GM19455 (cell line): ENCODE data around the gene TMPRSS6.

Experiments used
- ATAC-seq: cut with Tn5 transposase; IDR thresholded peaks from one replicate; pipeline ENCODE4 v1.9.1; 2021; ENCODE audit not compliant: unreplicated experiment

Gene TMPRSS6

DNA sequence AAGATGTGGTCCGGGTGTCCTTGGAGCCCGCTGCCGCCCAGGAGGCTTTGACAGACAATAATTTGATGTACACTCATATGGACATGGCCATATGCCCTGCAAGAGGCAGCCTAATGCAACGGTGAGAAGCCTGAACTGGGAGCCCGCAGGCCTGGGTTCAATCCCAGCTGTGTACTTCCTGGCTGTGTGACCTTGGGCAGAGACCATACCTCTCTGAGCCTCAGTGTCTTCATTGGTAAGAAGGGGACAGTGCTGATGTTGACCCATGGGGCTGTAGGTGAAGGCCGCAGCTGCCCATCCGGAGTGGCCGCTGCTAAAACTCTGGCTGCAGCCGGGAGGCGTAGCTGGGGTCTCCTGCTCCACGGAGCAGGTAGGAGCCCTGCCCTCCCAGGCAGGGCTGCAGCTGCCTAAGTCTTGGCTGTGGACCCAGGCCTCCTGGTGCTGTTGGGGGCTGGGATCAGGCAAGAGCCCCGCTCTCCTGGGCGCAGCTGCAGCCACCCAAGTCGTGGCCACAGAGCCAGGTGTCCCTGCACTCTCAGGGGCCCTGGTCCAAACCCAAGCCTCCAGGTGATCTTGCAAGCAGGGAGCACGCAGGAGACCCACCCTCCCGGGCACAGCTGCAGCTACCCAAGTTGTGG, 31.3 kb upstream of the TMPRSS6 start:
- no peak for ATAC-seq

DNA sequence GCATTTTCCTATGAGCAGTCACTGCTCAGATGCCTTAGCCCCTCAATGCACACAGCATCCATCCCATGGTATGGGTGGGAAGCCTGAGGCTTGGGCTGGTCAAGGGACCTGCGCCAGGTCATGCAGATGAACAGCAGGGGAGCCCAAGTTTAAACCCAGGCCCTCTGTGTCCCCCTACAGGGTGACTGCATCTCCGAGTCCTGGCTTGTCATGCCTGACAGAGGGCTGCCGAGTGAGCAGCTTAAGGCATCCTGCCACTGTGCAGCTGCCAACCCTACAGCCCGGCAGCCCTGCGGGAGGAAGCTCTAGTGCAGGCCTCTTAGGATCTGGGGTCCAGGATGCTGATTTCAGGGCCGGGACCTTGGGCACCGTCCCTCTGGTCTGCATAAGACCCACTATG, 30.2 kb upstream of the TMPRSS6 start:
- ATAC-seq, result no peak

DNA sequence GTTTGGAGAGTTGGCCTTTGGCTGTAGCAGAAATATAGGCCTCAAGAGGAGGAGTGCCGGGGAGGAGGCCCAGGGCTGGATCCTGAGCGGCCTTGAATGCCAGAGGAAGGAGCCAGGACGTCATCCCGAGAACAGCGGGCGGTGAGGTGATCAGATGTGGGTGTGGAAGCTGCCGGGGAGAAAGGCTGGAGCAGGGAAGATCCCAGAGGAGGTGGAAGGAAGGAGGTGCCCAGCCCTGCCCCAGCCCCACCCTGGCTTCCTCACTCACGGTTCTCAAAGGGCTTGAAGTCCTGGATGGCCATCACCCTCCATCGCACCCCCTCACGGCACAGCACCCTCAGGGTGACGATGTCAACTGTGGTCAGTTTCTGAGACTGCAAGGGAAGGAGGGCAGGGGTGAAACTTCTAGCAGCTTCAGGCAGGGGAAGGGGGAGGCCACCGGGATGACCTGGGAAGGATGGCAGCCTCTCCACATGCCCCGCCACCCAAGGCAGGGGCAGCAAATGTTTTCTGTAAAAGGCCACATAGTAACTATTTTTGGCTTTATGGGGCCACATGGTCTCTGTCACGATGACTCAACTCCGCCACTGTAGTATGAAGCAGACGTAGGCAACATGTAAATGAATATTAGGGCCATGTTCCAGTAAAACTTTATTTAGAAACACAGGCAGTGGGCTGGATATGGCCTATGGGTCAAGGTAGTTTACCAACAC, 29.5 kb upstream of the TMPRSS6 start:
- ATAC-seq, result no peak

DNA sequence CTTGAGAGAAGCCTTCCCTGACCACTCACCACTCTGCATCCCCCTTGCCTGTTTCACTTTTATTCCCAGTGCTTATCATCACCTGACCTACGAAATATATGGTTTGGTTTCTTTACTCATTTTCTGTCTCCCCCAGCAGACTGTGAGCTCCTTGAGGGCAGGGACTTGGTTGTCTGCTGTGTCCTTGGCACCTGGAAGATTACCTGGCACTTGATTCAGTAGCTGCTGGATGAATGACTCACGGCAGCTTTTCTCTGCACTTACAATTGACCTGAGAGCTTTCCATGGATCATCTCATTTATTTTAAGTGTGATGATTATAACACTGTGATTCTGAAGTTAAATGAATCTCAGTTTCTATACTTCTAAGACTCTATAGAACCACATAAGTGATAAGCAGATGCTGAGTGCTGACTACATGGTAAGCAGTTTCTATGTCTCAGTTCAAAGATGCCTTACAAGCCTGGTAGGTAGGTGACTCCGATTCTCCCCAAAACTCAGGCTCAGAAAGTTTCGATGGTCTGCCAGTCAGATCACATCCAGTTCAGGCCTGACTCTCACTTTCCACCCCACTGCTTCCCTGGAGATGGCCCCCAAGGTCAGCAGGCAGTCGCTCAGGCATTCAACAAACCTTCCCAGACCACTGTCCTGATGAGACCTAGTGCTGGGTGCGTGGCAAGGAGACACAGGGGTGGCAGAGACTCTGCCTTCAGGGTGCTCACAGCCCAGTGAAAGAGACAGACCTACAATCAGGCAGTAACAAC, 28.6 kb upstream of the TMPRSS6 start:
- no peak for ATAC-seq

DNA sequence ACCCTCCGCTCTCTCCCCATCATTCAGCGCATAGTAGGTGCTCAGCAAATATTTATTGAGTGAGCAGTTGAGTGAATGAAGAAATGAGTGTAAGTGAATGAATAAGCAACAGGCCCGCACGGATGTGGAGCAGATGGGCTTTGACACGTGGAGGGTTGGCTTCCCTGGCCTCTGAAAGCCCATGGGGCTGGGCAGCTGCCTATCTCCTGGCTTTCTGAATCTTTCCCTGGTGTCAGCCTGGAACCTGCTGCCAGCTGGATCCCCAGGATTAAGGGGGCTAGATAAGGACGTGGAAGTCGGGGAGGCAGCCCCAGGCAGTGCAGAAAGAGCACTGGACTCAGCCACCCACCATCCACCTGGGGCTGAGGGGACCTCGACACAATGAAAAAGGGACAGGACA, 27.6 kb upstream of the TMPRSS6 start:
- ATAC-seq, result no peak

DNA sequence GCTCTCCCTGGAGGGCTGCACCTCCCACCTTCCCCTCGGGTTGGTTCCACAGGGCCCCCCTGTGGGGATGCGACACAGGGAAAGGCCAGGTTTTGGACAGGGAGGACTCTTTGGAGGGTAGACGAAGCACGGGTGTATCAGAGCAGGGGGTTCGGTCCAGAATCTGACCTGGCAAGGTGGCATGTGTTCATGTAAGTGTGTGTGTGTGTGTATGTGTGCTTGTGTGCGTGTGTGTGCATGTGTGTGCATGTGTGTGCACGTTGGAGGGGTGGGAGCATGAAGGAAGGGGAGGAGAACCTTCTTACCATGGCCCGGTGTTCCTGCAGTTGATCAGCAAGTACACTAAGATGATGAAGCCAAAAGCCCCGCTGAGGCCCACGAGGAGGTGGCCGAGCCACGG, 25.5 kb upstream of the TMPRSS6 start:
- no peak for ATAC-seq

DNA sequence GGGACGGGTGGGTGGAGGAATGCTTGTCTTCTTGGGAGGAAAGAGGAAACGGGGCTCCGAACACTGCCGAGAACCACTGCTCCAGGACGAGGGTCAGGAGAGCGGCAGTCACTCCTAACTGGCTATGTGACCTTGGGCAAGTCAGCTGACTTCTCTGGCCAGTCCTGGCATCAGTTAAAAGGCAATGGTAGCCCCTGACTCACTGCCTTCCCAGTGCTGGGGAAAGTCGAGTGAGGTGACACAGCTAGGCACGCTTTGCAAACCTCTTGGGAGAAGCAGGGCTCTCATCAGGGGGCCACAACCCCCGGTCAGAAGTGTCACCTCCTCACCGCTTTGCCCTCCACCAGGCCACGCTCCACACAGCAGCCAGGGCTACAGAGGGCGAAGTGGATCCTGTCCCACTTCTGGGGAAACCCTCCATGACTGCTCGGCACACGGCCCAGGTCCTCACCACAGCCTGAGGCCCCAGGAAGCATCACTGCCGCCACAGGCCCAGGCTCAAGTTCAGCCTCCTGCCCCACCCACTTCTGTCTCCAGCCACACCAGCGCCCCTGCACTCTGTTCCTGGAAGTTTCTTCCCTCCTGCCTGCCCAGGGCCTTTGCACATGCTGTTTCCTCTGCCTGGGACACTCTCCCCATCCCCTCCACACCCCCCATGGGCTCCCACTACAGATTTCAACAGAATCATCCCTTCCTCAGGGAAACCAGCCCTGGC, 23.9 kb upstream of the TMPRSS6 start:
- ATAC-seq, result no peak

DNA sequence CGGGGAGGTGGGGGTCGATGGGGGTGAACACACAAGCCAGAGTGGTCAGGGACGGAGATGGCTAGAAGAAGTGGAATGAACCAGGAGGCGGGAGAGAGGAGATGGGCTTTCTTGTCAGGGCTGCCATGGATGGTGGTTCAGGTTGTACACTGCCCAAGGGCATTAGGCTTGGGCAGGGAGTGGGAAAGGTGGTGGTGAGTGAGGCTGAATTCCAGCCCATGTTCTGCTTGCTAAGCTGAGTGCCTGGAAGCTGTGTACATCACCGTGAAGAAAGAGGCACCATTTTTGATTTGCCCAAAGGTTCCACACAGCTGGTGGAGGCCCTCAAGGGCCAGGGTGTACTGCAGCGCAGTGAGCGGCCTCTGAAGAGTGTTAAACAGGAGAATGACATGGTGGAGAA, 23.3 kb upstream of the TMPRSS6 start:
- no peak for ATAC-seq

DNA sequence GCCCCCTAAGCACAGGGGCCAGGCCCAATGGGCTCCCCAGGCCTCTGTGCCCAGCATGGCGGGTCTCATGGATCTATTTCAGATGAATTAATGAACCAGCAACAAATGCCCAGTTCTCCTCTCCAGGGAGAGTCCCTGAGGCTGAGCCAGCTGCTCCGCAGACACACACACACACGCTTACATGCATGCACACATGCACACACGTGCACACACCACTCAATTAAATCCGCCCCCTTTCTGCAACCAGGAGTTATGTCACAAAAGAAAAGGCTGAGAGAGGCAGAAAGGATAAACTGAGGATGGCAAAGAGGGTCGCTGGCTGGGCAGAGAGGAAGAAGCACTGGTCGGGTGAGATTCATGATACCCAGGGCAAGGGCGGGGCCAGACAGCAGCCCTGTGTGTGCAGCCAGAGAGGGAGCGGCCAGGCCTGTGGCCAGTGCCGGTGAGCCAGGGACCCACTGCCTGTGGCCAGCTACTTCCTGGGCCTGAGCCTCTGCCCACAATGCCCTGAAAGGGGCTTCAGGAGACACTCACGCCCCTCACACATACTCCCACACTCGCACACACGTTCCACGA, 20.4 kb upstream of the TMPRSS6 start:
- no peak for ATAC-seq

DNA sequence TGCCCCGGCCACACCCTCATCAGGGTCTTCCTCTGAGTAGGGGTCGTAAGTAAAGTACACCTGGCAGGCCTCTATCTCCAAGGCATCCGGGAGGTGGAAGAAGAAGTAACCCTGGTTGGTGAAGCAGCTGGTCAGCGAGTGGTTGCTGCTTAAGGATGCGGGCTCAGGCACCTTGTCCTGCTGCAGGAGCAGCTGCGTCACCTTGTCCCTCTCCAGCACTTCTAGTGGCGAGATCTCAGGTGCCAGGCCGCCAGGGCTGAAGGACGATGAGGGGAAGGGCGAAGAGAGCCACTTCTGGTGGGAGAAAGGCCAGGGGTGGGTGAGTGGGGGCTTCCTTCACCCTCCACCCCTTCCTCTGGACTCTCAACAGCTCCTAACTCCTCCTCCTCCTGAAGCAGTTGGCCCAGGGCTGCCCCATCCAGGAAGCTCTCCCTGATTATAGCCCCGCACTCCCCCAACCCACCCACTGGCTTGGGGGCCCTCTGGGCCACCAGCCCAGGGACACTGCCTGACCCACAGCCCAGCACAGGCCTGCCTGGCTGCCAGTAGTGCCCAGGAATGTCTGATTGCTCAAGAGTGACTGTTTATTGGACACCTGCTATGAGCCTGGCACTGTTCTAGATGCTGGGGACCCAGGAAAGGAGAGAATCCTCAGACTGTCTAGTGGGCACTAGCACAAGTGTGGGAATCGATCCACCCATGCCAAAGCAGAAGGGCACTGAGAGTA, 19.2 kb upstream of the TMPRSS6 start:
- no peak for ATAC-seq

DNA sequence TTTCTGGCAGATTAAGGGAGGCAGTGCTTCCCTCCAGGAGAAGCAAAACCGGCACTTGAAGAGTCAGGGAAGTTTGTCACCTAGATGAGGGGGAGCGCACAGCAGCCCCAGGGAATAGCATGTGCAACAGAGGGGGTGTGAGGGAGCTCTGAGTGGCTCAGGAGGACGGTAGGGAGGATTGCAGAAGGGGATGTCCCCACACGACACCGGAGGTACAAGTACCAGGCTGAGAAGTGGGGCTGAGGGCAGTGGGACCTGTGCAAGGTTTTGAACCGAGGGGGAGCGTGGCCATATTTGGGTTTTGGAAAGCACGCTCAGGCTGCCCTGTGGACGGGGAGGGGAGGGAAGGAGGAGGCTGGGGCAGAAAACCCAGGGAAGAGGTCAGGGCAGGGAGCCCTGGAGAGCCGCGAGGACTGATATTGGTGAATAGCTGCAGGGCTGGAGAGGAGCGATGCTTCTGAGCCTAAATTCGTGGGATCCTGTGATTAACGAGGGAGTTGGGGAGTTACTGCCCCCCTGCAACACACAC, 17.9 kb upstream of the TMPRSS6 start:
- no peak for ATAC-seq

DNA sequence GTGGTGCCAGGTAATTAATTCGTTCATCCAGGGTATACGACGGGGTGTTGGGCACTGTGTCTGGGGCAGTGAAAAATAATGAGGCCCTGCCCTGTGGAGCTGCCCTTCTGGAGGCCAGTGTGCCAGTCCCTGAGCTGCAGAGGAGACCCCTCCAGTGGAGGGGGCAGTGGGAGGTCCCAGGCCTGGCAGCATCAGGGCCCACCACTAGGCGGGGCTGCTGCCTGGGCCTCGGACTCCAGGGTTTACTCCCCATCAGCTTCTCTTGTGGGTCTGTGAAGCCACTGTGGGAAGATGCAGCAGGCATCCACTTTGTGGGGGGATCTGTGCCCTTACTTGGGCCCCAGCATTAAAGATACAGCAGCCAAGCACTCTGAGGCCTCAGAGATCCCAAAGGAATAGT, 17.4 kb upstream of the TMPRSS6 start:
- ATAC-seq, result no peak

DNA sequence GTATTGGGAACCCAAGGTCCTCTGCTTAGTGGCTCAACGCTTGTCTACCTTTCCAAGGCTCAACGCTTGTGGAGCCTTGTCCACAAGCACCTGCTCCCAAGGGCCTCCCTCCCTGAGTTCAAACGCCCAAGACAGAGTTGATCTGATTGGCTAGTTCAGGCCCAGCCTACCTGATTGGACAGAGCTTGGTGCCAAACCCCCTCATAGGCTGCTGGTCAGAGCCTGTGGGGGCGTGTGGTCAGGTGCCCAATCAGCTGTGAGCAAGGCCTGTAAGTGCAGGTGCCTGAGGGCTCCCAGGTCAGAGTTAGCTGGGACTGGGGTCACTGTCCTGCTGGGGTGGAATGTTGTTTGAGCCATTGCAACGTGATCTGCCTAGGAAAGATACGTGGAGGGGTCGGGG, 16.9 kb upstream of the TMPRSS6 start:
- ATAC-seq, result no peak

DNA sequence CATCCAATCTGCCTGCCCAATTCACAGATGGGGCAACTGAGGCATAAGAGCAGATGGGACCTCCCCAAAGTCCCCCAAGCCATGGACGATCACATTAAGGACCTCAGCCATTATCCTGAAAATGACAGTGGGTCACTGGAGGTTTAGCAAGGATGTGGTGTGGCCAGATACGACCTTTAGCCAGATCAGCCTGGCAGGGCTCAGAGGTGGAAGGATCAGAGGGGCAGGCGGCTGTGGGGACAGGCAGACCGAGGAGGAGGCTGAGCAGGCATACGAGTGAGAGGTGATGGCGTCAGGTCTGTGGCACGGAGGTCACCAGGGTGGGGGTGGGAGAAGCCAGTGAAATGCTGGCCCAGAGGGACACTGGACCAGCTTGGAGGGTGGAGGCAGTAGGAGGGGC, 14.1 kb upstream of the TMPRSS6 start:
- ATAC-seq, result no peak

DNA sequence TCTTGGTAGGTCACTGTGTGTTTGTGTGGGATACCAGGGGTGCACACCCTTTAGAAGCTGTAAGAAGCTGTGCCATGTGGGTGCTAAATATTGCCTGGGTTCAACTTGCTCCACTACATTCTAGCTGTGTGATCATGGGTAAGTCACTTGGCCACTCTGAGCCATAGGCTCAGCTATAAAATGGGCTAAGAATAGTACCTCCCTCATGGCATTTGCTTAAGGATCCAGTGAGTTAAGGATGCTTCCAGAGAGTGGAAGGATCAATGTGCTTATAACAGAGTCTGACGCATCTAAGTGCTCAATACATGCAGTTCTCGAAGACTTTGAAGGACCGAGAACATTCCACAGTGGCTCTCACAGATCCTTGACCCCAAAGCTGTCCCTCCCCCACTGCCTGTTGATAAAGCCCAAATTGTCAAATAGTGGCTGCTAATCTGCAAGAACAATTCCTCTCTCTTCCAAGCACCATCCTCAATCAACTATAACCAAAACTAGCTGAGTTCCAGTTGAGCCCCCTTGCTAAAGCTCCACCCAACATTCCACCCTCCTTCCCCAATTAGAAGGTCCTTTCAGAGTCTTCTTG, 13.2 kb upstream of the TMPRSS6 start:
- no peak for ATAC-seq

DNA sequence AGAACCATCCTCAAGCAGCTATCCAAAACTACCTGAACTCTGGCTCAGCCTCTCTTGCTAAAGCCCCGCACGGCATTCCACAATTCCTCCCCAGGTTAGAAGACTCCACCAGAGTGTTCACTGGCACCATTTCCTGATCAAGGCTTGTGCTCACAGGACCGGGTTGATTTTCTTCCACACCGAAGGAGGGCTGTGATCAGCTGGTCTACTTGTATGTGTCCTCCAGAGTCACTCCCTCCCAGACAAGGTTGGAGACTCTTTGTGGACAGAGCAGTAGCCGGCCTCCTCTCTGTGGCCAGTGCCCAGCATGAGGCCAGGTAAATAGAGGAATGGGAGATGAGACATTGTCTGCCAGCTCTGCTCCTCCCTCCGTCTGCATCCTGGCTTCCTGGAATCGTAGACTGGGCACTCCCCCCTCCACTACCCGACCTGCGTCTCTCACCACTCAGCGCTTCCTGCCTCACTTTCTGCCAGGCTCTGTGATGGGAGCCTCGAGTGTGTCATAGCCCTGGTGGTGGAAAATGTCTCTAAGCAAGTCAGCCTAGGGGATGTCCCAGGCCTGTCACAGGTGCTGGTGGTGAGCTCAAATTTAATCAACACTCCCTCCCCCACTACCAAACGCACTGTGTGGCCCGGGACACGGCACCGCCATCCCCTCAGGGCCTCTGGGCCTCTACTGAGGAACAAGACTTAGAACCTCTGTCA, 12.5 kb upstream of the TMPRSS6 start:
- ATAC-seq, result no peak

DNA sequence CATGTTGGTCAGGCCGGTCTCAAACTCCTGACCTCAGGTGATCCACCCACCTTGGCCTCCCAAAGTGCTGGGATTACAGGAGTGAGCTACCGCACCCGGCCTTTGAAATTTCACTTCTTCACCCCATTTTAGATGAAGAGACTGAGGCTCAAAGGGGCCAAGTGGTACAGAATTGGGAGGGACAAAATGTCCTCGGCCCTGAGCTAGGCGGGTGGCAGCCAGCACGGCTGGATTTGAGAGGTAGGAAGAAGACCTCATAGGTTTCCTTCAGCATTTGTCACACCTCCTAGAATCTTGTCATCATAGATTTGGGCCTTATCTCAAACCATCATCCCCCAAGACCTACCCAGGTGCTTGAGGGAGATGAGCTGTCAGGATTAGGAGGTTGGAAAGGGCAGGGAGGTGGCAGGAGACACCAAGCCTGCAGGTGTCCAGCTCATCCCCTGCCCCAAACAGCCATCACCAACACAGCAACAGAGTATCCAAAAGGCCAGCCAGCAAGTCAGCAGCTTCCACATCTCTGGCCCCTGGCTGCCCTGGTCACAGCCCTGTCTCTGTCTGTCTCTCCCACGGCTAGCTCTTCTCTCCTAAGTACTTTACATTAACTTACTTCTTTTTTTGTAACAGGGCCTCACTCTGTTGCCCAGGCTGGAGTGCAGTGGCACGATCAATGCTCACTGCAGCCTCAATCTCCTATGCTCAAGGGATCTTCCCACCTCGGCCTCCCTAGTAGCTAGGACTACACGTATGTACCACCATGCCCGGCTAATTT, 11.2 kb upstream of the TMPRSS6 start:
- ATAC-seq, result no peak

DNA sequence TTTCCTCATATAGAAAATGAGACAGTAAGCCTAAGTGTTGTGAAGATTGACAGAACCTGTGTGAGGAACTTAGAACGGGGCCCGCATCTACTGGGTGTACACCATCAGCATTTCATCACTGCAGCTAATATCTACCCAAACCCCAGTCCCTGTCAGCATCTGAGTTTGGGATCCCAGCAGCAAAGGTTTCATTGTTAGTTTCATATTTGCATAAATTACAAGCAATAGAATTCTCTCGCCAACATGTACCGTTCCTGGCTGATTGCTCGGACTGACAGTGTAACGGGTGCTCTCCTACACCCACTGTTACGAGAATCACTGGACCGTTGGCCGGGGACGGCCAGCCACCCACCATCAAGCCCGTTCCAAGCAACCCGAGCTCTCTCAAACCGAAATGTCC, 10.4 kb upstream of the TMPRSS6 start:
- no peak for ATAC-seq

DNA sequence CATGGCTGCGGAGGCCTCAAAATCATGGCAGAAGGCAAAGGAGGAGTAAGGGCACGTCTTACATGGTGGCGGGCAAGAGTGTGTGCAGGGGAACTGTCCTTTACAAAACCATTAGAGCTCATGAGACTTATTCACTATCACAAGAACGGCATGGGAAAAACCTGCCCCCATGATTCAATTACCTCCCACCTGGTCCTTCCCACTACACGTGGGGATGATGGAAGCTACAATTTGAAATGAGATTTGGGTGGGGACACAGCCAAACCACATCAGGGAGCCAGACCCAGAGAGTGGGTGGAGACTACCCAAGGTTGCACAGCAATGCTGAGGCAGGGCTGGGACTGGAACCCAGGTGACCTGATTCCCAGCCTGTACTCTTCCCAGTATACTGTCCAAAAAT, 8.6 kb upstream of the TMPRSS6 start:
- no peak for ATAC-seq
